ENCODE results near the gene SPINK1.

DNA sequence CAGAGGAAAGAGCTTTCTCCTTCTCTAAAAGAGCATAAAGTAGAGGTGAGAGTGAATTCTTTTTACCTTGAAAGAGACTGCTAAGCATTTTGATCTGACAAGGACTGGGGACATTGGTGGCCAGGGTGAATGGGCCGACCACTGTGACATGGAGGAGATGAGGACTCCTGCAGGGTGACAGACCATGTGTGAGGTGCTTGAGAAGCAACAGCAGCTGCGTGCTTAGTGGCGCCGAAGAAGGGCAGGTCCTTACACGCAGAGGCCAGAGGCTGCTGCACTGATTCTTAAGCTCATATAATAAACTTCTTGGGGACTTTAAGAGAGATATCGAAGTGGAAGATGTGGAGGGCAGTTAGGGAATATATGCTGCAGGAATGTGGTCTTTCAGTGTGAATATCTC lies 40.3 kb downstream of the SPINK1 start:
- TF ChIP-seq POLR2A (IDR thresholded peaks at IDR 0.05) (no peak), POLR2AphosphoS5 (IDR thresholded peaks at IDR 0.05) (no peak)
- TF ChIP-seq, protein P1, sequence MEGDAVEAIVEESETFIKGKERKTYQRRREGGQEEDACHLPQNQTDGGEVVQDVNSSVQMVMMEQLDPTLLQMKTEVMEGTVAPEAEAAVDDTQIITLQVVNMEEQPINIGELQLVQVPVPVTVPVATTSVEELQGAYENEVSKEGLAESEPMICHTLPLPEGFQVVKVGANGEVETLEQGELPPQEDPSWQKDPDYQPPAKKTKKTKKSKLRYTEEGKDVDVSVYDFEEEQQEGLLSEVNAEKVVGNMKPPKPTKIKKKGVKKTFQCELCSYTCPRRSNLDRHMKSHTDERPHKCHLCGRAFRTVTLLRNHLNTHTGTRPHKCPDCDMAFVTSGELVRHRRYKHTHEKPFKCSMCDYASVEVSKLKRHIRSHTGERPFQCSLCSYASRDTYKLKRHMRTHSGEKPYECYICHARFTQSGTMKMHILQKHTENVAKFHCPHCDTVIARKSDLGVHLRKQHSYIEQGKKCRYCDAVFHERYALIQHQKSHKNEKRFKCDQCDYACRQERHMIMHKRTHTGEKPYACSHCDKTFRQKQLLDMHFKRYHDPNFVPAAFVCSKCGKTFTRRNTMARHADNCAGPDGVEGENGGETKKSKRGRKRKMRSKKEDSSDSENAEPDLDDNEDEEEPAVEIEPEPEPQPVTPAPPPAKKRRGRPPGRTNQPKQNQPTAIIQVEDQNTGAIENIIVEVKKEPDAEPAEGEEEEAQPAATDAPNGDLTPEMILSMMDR (IDR thresholded peaks at IDR 0.05 in 8 of 11, conservative IDR thresholded peaks at IDR 0.05 in 3 of 11): no peak

Measured in spleen (tissue), 7 donors.